ENCODE measurements around the gene IFNLR1. TPM values are rescaled to one million over a fixed set of nuclear protein-coding genes. Genes with fewer than 3 reads are reported as not detected.

IFNLR1 gene
- total and polyA plus RNA-seq, 2 donors (not counting 3 experiments of a cell fraction or from before 2014, with no cell fraction given) = 0.01 TPM; not detected in 1

DNA sequence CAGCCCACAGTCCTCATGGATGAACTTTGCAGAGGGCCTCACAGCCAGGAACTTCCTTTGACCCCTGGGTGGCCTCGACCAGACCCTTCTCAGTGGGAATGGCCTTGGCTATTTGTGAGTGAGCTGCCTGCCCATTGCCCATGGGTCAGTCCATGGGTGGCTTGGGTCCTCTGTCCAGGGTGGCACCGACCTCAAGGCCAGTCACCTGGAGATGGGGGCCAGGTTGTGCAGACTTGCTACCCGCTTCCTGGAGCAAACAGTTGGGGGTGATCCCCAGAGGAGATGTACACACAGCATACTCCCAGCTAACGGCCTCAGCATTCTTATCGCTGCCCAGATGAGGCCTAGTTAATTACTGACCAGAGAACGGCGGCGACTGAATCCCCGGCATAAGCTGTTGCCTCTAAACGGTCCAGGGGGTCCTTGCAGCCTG, 23.1 kb upstream of the IFNLR1 start:
- ChIA-PET CTCF (interaction anchor here (1.0 to 2.9 kb wide), 2 partner anchors 8 to 182 kb away, joined by 3 to 15 read pairs; no protein-coding TSS in a partner anchor), POLR2A (no interaction called here)
- H4K20me1 ChIP-seq (replicated peaks; ENCODE audit: control insufficient read depth, extremely low read depth, insufficient read depth, low read length) = no peaks in the 10 kb centered on the region
- no peak for TF ChIP-seq CTCF (IDR thresholded peaks at IDR 0.05; ENCODE audit: extremely low read depth in 1 of 2, insufficient read depth in 1 of 2, low read depth in 1 of 2, low read length in 2 of 2)
- TF ChIP-seq POLR2A (IDR thresholded peaks at IDR 0.05; ENCODE audit: low read depth, low read length) = no peak
- no peak for TF ChIP-seq POLR2AphosphoS5 (IDR thresholded peaks at IDR 0.05; ENCODE audit: insufficient read depth, low read depth, low read length)
- no peak for TF ChIP-seq MYC (IDR thresholded peaks at IDR 0.05; ENCODE audit: low read depth, low read length)
- no peak for TF ChIP-seq EZH2 (IDR thresholded peaks at IDR 0.05; ENCODE audit: borderline replicate concordance, low read depth, low read length, severe bottlenecking)
- no peak overlapping the region for H3K4me3 ChIP-seq (replicated peaks in 1 of 3; ENCODE audit: insufficient read depth in 1 of 3, low read depth in 1 of 3, low read length in 3 of 3)
- H3K27me3 ChIP-seq (ENCODE audit: control insufficient read depth in 2 of 2, insufficient read depth in 2 of 2, low read length in 2 of 2) = peaks cover 0 to 4% of the 10 kb centered on the region in 2 experiments
- FAIRE-seq = no peak
- no TSS peak for BruUV-seq (replicated peaks)
- H2AFZ ChIP-seq (ENCODE audit: low read depth, low read length) = no peak overlapping the region
- intact Hi-C loops (cut with micrococcal nuclease) (no loop called here), dilution Hi-C loops (cut with MboI; ENCODE audit: extremely low pct_ligation_motif_present, low sequenced_read_pairs) (no loop called here)
- no peak overlapping the region for H3K4me2 ChIP-seq (ENCODE audit: insufficient read depth, low read length)
- no peak overlapping the region for H3K9ac ChIP-seq (replicated peaks; ENCODE audit: extremely low read depth, insufficient read depth, low read length)
- H3K79me2 ChIP-seq (ENCODE audit: control insufficient read depth, insufficient read depth, low read length) = no peaks in the 10 kb centered on the region
- DNase-seq (ENCODE audit: low read depth, low spot score) = no peak
- H3K27ac ChIP-seq (ENCODE audit: insufficient read depth, low read depth, low read length) = no peak overlapping the region
- H3K4me1 ChIP-seq (ENCODE audit: control insufficient read depth, extremely low read depth, insufficient read depth, low read length) = no peaks in the 10 kb centered on the region
- no peaks in the 10 kb centered on the region for H3K9me3 ChIP-seq (replicated peaks; ENCODE audit: control insufficient read depth, insufficient read depth, low read length)
- no peaks in the 10 kb centered on the region for H3K36me3 ChIP-seq (ENCODE audit: control insufficient read depth in 2 of 2, extremely low read depth in 1 of 2, insufficient read depth in 2 of 2, low read length in 2 of 2)
- H3K9me1 ChIP-seq (replicated peaks; ENCODE audit: control insufficient read depth, extremely low read depth, insufficient read depth, low read length) = no peaks in the 10 kb centered on the region

DNA sequence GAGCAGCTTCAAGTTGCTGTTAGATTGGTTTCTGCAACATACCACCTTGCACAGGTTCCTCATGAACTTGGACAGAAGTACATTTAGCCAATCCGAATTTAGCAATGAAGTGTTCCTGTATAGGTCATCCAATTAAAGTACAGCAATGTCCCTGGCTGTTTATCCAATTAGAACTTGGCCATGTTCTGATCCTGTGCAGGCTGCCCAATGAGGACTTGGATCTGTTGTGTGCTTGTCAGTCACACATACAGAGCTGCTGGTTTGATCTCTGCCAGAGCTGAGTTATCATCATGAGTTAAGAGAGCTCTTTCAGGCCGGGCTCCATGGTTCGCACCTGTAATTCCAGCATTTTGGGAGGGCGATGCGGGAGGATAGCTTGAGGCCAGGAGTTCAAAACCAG, 22.0 kb upstream of the IFNLR1 start:
- DNase-seq (ENCODE audit: low read depth, low spot score) (no peak), FAIRE-seq (no peak)
- Histone ChIP-seq H4K20me1 (replicated peaks; ENCODE audit: control insufficient read depth, extremely low read depth, insufficient read depth, low read length) (no peaks in the 10 kb centered on the region), H3K36me3 (ENCODE audit: control insufficient read depth in 2 of 2, extremely low read depth in 1 of 2, insufficient read depth in 2 of 2, low read length in 2 of 2) (no peaks in the 10 kb centered on the region), H3K9me1 (replicated peaks; ENCODE audit: control insufficient read depth, extremely low read depth, insufficient read depth, low read length) (no peaks in the 10 kb centered on the region), H2AFZ (ENCODE audit: low read depth, low read length) (no peak overlapping the region), H3K9ac (replicated peaks; ENCODE audit: extremely low read depth, insufficient read depth, low read length) (no peak overlapping the region), H3K27ac (ENCODE audit: insufficient read depth, low read depth, low read length) (no peak overlapping the region), H3K79me2 (ENCODE audit: control insufficient read depth, insufficient read depth, low read length) (no peaks in the 10 kb centered on the region), H3K4me3 (replicated peaks in 1 of 3; ENCODE audit: insufficient read depth in 1 of 3, low read depth in 1 of 3, low read length in 3 of 3) (no peak overlapping the region), H3K4me2 (ENCODE audit: insufficient read depth, low read length) (no peak overlapping the region), H3K9me3 (replicated peaks; ENCODE audit: control insufficient read depth, insufficient read depth, low read length) (no peaks in the 10 kb centered on the region), H3K27me3 (ENCODE audit: control insufficient read depth in 2 of 2, insufficient read depth in 2 of 2, low read length in 2 of 2) (peaks cover 0 to 3% of the 10 kb centered on the region in 2 experiments), H3K4me1 (ENCODE audit: control insufficient read depth, extremely low read depth, insufficient read depth, low read length) (no peaks in the 10 kb centered on the region)
- ChIA-PET POLR2A (no interaction called here), CTCF (interaction anchor here (1.5 to 2.9 kb wide), 3 partner anchors 10 to 183 kb away, joined by 4 to 15 read pairs (median 9); no protein-coding TSS in a partner anchor)
- dilution Hi-C loops (cut with MboI; ENCODE audit: extremely low pct_ligation_motif_present, low sequenced_read_pairs) (no loop called here), intact Hi-C loops (cut with micrococcal nuclease) (no loop called here)
- TF ChIP-seq POLR2A (IDR thresholded peaks at IDR 0.05; ENCODE audit: low read depth, low read length) (no peak), POLR2AphosphoS5 (IDR thresholded peaks at IDR 0.05; ENCODE audit: insufficient read depth, low read depth, low read length) (no peak), EZH2 (IDR thresholded peaks at IDR 0.05; ENCODE audit: borderline replicate concordance, low read depth, low read length, severe bottlenecking) (no peak), JUN (IDR thresholded peaks at IDR 0.05; ENCODE audit: borderline replicate concordance, insufficient read depth, insufficient read length, low read depth) (no peak)
- TF ChIP-seq, protein P1, sequence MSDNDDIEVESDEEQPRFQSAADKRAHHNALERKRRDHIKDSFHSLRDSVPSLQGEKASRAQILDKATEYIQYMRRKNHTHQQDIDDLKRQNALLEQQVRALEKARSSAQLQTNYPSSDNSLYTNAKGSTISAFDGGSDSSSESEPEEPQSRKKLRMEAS (IDR thresholded peaks at IDR 0.05; ENCODE audit: insufficient read depth, insufficient read length) = no peak
- BruUV-seq (replicated peaks) = no TSS peak

All from endothelial cell of umbilical vein (primary cell).